Right lobe of liver (tissue), 4 donors: ENCODE measurements around the gene PHB1.
"Not testable (repeated sequence)": the region's sequence is repeated elsewhere in the genome, so short reads cannot be mapped to it uniquely, and the experiment has no call there.

Experiments used
- CTCF ChIP-seq, 4 donors: fragments of 200-600 bp in 3 of 4; fragments of 450-650 bp in 1 of 4; IDR thresholded peaks; one replicate each; pipeline versions ENCODE4 v1.5.1 to v1.8.0; 2016 to 2022; ENCODE audit warnings: antibody characterized with exemption in 4 of 4, mild to moderate bottlenecking in 2 of 4
- POLR2A ChIP-seq: fragments of 450-650 bp; IDR thresholded peaks from one replicate; pipeline ENCODE4 v1.6.1; 2017; ENCODE audit warnings: antibody characterized with exemption, mild to moderate bottlenecking
- donor health status: DM: no; HTN: no; CAD: no.
- donor health status: DM: no; HTN: no; CAD: no.
- donor health status: DM: no; HTN: yes; CAD: no.

- TF ChIP-seq CTCF (IDR thresholded peaks at IDR 0.05); POLR2A: not testable (repeated sequence)
These were observed 49.6 kb downstream of the PHB1 start for GRCh38 chr17:49365126-49365525.
